Breast epithelium (tissue), 4 donors: ENCODE results near the gene PPTC7. TPM values are rescaled to one million over a fixed set of nuclear protein-coding genes. Genes with fewer than 3 reads are reported as not detected.

Source experiments
- DNase-seq, 2 donors: peaks; one replicate each; pipeline ENCODE4 v3.0.0-alpha.2; 2019; ENCODE audit warnings: low spot score in 2 of 2
- H3K27ac ChIP-seq, 2 donors: fragments of 200-600 bp; sonication (generic) in 1 of 2; one replicate each; pipeline ENCODE4 v1.5.1; 2016 to 2019; ENCODE audit warnings: mild to moderate bottlenecking in 1 of 2
- H3K27me3 ChIP-seq, 2 donors: fragments of 200-600 bp; sonication (generic) in 1 of 2; one replicate each; pipeline versions ENCODE4 v1.5.1 to v1.6.0; 2017 to 2019; ENCODE audit warnings: control low read depth in 1 of 2, mild to moderate bottlenecking in 1 of 2
- H3K36me3 ChIP-seq: fragments of 200-600 bp; one replicate; pipeline ENCODE4 v1.5.1; 2019
- H3K4me1 ChIP-seq, 2 donors: fragments of 200-600 bp; sonication (generic); one replicate each; pipeline ENCODE4 v1.5.1; 2016 to 2019; ENCODE audit warnings: control low read depth in 1 of 2
- H3K4me3 ChIP-seq, 3 donors: fragments of 200-600 bp; sonication (generic); 1 replicate in 2 of 3; 2 replicates in 1 of 3; pipeline ENCODE4 v1.5.1; 2016 to 2019; ENCODE audit warnings: mild to moderate bottlenecking in 3 of 3, moderate library complexity in 2 of 3
- H3K9me3 ChIP-seq, 2 donors: fragments of 200-600 bp; sonication (generic) in 1 of 2; one replicate each; pipeline ENCODE4 v1.5.1; 2016 to 2019; ENCODE audit warnings: control low read depth in 1 of 2
- POLR2A ChIP-seq: fragments of 450-650 bp; IDR thresholded peaks from one replicate; pipeline ENCODE4 v1.6.1; 2016; ENCODE audit warnings: antibody characterized with exemption, mild to moderate bottlenecking, moderate library complexity
- POLR2AphosphoS5 ChIP-seq, 3 donors: sonication (generic); formaldehyde crosslinking; IDR thresholded peaks; one replicate each; pipeline ENCODE4 v1.6.1; 2017; ENCODE audit warnings: antibody characterized with exemption in 3 of 3
- intact Hi-C: fragments of 100-400 bp; cut with DNase I; formaldehyde crosslinking; loops from one replicate; pipeline ENCODE4 v1.15.1; 2023; ENCODE audit warnings: low total_unique reads
- total RNA-seq, 3 donors: library from RNA; depleted of rRNA; stranded (reverse); fragments of >200 nt; gene quantifications; one replicate each; pipeline ENCODE4 v1.1.0, GENCODE V29; 2016
- TF ChIP-seq, protein P1 (sequence below), 3 donors: fragments of 450-650 bp; IDR thresholded peaks; one replicate each; pipeline ENCODE4 v1.5.1; 2016 to 2017; ENCODE audit warnings: antibody characterized with exemption in 3 of 3, mild to moderate bottlenecking in 3 of 3, moderate library complexity in 3 of 3

Gene PPTC7
- total RNA-seq, 3 donors from 2014 or later: 21.6 to 31.9 (median 26.7) TPM

DNA sequence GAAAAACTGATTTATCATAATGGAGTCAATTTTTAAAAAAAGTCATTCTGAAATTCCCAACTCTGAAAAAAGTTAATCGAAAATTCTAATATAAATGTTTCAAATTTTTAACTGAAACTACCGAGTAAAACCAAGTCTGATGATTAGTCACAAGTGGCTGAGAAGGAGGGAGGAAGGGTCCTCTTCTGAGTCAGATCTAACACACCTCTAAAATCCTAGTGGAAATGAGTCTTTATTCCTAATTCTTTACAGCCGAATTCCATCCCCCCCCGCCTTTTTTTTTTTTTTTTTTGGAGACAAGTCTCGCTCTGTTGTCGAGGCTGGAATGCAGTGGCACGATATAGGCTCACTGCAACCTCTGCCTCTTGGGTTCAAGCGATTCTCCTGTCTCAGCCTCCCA, 43.1 kb downstream of the PPTC7 start:
- Histone ChIP-seq H3K9me3 (no peaks in the 10 kb centered on the region), H3K27ac (no peak overlapping the region), H3K36me3 (no peaks in the 10 kb centered on the region), H3K4me3 (no peak overlapping the region), H3K27me3 (no peaks in the 10 kb centered on the region), H3K4me1 (peaks cover 0 to 20% of the 10 kb centered on the region in 2 donors)
- intact Hi-C loops: no loop called here
- TF ChIP-seq POLR2A (no peak), POLR2AphosphoS5 (IDR thresholded peaks at IDR 0.05) (no peak)
- TF ChIP-seq, protein P1, sequence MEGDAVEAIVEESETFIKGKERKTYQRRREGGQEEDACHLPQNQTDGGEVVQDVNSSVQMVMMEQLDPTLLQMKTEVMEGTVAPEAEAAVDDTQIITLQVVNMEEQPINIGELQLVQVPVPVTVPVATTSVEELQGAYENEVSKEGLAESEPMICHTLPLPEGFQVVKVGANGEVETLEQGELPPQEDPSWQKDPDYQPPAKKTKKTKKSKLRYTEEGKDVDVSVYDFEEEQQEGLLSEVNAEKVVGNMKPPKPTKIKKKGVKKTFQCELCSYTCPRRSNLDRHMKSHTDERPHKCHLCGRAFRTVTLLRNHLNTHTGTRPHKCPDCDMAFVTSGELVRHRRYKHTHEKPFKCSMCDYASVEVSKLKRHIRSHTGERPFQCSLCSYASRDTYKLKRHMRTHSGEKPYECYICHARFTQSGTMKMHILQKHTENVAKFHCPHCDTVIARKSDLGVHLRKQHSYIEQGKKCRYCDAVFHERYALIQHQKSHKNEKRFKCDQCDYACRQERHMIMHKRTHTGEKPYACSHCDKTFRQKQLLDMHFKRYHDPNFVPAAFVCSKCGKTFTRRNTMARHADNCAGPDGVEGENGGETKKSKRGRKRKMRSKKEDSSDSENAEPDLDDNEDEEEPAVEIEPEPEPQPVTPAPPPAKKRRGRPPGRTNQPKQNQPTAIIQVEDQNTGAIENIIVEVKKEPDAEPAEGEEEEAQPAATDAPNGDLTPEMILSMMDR (IDR thresholded peaks at IDR 0.05): no peak
- DNase-seq: no peak

DNA sequence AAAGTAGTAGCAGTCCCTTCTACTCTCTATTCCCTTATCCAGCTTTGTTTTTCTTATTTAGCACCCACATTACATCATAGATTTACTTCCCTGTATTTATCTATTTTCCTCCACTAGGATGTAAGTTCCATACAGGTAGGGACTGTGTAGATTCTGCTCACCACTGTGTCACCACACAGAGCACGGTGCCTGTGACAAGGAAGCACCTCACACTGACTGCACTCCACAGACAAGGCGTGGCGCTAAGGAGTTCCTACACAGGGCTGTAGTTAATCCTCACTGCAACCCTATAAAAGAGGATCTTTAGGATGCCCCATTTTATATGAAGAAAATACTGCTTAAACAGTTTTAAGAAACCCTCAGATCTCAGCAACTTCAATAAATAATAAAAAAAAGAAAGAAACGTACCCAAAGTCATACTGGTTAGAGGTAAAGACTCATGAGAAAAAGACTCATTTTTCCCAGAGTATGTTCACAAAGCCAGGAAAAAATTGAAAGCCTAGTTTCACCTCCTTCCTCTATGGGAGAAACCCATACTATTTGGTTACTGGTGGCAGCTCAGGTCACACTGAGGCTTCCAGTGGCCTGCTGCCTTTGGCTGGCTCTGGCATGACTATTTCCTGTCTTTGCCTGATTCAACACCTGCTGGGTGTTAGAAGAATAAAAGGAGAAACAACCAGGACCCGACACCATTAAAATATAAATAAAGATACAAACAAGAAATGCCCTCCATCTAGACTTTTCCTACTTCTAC, 44.1 kb downstream of the PPTC7 start:
- H3K27me3 ChIP-seq: no peaks in the 10 kb centered on the region
- intact Hi-C loops: no loop called here
- H3K36me3 ChIP-seq: no peaks in the 10 kb centered on the region
- no peak overlapping the region for H3K4me3 ChIP-seq
- TF ChIP-seq, protein P1 (IDR thresholded peaks at IDR 0.05): no peak
- no peak for TF ChIP-seq POLR2A
- no peak for TF ChIP-seq POLR2AphosphoS5 (IDR thresholded peaks at IDR 0.05)
- no peaks in the 10 kb centered on the region for H3K9me3 ChIP-seq
- peaks cover 0 to 17% of the 10 kb centered on the region in 2 donors for H3K4me1 ChIP-seq
- no peak for DNase-seq
- H3K27ac ChIP-seq: peak overlapping the region in 1 of 2 donors; percentile 72

DNA sequence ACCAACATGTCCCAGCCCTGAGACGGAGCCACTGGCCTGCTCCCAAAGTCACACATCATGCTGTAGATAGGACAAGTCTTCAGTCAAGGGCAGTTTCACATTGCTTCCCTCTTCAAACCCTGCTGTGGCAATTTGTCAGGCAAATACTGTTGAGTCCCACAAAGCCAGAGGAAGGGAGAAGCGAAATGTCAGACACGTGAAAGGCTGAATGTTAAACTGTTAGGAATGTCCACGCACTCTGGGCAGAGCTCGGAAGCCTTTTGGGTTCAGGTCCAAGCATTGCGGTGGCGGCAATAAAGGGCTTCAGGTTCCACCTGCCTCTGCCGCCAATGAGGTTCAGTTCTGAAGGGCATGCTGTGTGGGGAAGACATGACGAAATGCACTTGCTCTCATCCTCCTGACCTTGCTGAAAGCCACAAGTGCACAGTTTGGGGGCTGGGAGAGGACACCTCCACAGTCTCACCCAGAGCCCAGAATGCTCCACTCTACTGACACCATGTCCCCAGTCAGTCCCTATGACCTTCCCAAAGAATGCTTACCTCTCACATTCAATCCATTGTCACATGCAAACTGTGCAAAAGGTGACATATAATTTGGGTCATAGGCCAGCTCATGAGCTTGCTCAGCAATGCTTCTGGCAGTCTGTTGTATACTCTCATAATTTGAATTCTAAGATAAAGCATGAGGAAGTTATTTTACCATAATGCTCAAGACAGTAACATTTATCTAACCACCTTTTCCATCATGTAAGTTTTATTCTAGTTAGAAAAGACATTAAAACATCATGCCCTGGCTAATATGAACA, 45.3 kb downstream of the PPTC7 start:
- no peaks in the 10 kb centered on the region for H3K9me3 ChIP-seq
- no peak overlapping the region for H3K4me3 ChIP-seq
- DNase-seq: peak in 1 of 2 donors; percentile 79
- H3K27me3 ChIP-seq: no peaks in the 10 kb centered on the region
- intact Hi-C loops: no loop called here
- TF ChIP-seq POLR2AphosphoS5 (IDR thresholded peaks at IDR 0.05): no peak
- TF ChIP-seq, protein P1 (IDR thresholded peaks at IDR 0.05): no peak
- TF ChIP-seq POLR2A: no peak
- H3K36me3 ChIP-seq: no peaks in the 10 kb centered on the region
- H3K27ac ChIP-seq: peak overlapping the region; percentile 13 to 72
- peaks cover 0 to 7% of the 10 kb centered on the region in 2 donors for H3K4me1 ChIP-seq

DNA sequence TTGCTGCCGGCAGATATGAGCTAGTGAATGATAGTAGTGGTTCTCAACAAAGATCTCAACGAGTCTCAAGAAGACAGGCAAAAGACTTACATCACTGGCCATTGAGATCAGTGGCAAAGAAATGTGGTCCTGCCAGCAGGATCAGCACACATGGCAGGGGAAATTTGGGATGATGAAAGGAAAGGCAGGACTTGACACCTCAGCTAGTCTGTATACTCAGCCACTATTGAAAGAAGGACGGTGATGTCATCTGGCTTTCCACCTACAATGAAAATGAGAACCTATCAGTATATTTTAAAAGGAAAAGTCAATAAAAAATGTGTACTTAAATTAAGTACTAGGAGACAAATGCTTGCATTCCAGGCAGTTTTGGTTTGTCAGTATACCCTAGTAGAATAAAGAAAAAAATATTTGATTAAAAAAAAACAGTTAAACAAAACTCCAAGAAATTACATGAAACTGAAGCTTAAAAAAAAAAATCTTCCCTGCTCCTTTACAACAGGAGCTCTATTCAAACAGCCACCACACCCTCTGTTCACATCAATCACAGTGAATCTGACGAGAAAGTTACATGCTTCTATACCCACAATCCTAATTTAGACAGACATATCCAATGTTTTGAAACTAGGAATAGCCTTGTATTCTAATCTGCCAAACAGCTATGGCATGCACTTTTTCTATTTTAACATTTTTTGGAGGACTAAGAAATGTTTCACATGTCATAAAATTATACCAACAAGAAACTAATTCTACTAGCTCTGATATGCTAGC, 46.1 kb downstream of the PPTC7 start:
- no peak for TF ChIP-seq POLR2AphosphoS5 (IDR thresholded peaks at IDR 0.05)
- TF ChIP-seq, protein P1 (IDR thresholded peaks at IDR 0.05): no peak
- no peak for TF ChIP-seq POLR2A
- Histone ChIP-seq H3K27ac (peak overlapping the region; percentile 13 to 72), H3K27me3 (no peaks in the 10 kb centered on the region), H3K9me3 (no peaks in the 10 kb centered on the region), H3K4me1 (peaks cover 0 to 15% of the 10 kb centered on the region in 2 donors), H3K4me3 (no peak overlapping the region), H3K36me3 (no peaks in the 10 kb centered on the region)
- intact Hi-C loops: no loop called here
- no peak for DNase-seq
